ENCODE data around the gene PSAT1.
A peak's percentile ranks its signal among the peaks of the same experiment; 100 is the strongest.

Gene PSAT1

DNA sequence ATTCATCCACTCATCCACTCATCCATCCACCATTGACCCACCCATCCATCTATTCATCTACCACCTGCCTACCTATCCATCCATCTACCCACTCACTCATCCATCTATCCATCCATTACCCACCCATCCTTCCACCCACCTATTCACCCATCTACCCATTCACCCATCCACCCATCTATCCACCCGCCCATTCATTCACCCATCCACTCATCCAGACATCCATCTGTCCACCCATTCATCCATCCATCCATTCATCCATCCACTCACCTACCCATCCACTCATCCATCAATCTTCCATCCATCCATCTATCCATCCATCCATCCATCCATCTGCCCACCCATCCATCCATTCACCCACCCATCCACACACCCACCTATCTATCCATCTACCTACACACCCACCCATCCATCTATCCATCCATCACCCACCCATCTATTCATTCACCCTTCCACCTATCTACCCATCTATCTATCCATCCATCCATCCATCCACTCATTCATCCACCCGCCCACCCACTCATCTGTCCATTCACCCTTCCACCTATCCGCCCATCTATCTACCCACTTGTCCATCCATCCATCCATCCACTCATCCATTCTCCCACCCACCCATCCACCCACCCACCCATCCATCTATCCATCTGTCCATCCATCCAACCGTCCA is 23.2 kb downstream of the PSAT1 start:
- no peak for DNase-seq

GRCh38 chr9:78320875-78321496 is 24.1 kb downstream of the PSAT1 start:
- no peak for DNase-seq

DNA sequence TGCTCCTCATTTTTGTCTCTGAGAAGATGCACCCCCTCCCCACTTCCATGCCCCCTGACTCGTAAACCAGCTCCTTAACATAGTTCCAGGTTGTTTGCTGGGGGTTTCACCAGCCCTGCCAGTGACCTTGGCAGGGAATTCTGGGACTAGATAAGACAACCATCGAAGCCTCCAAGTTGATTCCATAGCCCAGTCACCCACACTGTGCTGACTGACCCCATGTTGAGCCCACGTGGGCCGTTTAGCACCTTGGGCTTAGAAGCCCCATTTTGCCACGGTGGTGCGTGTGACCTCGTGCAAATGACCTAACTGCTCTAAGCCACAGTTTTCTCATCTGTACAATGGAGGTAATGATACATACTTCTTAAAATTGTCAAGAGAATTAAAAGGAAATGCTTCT is 24.6 kb downstream of the PSAT1 start:
- DNase-seq, result no peak

- DNase-seq, result no peak
Observed at GRCh38 chr9:78324068-78324650, 27.2 kb downstream of the PSAT1 start.

DNA sequence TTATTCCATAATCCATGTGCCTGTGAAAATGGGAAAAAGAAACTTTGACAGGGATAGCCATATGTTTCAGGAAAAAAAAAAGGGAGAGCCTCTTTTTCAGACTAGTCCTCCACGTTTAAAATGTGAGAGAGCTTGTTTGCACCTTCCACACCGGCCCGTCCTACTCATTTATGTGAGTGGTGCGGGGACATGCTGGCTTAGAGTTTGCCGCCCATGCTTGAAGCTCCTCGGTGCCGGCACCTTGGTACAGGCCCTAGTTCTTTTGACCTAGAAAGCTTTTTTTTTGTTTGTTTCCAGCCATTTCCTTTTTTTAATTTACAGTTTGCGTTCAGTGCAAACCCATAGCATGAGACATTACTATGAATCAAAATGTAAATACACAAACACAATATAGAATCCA is 27.8 kb downstream of the PSAT1 start:
- no peak for DNase-seq

GRCh38 chr9:78325343-78325742 is 28.4 kb downstream of the PSAT1 start:
- DNase-seq, result no peak

DNA sequence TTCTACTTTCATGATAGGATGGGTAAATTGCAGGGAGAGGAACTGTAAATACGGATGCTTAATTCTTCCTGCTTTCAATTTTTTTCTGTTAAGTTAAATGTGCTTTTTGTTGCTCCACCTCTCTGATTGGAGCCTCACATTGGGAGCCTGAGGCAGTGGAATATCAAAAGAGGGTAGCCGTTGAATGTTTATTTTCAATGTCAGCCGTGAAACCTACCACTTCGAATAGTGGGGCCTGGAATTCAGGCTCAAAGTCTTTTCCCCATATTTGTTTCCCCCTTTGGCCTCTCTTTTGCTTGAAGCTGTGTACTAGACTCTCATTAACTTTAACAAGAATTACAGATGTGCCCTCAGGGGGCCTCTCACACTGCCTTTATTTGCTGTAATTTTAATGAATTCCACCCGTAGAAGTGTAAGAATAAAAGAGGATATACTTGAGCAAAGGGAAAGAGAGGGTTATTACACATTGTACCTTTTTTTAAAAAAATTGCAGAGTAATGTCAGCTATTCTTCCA is 29.0 kb downstream of the PSAT1 start:
- DNase-seq, result no peak

DNA sequence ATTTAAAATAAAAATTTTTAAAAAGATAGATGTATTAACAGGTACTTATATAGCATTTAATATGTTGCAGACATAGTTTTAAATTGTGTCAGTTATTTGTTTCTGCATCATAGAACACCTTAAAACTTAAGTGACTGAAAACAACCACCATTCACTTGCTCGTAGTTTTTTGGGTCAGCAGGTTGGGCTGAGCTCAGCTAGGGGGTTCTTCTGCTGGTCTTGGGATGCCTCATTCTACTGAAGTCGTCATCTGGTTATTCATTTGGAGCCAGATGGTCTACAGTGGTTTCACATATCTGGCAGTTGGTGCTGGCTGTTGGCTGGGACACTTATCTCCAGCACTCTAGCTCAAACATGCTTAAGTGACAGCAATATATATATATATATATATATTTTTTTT is 29.6 kb downstream of the PSAT1 start:
- no peak for DNase-seq

DNA sequence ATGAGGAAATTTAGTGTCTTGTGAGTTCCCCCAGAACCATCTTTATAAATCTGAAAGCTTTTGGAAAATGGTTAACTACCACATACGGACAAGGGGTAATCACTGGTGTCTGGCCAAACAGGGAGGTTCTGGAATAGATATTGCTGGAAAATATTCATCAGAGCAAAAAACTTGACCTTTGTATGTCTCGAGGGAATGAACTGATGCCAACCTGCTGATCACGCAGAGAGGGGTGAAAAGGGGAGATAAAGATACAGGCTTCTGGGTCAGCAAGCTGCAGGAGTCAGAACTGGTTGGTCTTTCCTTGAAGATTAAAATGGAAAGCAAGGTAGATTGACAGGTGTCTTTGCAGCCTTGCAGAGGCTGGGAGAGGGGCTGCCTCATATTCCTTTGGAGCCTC is 35.5 kb downstream of the PSAT1 start:
- no peak for DNase-seq

GRCh38 chr9:78348848-78349247 is 51.9 kb downstream of the PSAT1 start:
- DNase-seq, result no peak

DNA sequence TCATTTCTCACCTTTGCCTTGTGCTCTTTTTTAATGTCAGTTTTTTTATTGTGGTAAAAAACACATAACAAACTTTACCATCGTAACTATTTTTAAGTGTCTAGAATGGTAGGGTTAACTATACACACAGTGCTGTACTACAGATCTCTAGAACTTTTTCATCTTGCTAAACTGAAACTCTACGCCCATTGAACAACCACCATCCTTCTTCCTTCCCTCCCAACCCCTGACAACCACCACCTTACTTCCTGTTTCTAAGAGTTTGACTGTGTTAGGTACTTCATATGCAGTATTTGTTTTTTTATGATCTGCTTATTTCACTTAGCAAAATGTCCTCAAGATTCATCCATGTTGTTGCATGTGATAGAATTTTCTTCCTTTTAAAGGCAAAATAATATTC is 54.9 kb downstream of the PSAT1 start:
- peak; percentile 9 for DNase-seq

DNA sequence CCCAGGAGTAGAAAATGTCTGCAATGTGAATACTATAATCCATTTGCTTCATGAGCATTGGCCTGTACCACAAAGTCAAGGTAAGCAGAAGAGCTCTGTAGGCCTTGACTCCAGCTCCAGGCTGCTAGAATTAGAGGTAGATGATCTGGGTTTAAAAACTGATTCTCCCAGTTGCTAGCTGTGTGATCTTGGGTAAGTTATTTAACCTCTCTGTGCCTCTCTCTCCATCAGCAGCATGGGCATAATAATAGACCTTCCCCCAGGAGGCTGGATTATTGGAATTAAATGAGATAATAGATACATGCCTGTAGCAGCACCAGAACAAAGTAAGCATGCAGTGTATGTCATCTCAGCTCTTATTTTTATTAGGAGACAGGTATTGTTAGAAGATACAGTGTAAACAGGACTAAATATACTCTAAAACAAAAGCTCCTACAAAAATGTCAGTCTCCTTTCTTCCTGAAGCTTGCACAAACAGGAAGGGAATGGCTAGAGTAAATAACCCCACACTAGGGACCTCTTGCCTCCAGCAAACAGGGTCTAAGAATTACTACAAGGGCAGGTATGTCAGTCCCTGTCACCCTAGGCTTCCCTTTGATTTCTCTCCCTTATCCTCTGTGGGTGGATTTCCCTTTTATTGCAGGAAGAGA is 57.5 kb downstream of the PSAT1 start:
- DNase-seq, result no peak

DNA sequence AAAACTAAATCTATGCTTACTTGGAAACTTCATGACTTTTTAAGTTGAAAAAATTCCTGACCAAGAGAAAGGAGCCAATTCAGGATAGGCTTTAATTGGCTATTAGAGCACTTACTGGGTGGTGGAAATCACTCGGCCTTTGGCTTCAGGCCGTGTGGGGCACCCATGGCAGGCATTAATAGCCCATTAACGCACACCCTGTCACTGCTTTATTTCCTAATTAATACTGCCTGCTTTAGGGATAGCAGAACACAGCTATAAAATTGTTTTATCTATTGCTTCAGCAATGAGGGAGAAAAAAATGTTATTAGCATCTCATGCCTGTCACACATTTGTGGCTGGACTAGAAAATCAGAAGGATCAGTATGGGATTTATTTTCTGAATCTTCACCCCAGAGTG is 58.1 kb downstream of the PSAT1 start:
- DNase-seq, result no peak

DNA sequence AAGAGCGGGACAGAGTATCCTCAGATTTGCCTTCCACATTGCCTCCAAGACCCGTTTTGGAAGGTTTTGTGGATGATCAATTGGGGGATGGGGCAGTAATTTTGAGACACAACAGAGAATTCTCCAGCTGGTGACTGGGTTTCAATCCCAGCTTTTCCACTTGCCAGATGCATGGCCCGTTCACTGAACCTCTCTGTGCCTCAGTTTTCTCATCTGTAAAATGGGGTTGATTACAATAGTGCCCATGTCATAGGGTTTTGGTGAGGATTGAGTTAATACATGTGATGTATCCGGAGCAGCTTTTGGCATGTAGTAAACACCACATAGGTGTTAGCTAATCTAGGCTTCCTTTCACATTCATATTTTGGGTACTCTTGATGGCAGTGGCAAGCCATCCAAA is 59.7 kb downstream of the PSAT1 start:
- no peak for DNase-seq

GRCh38 chr9:78357165-78357873 is 60.4 kb downstream of the PSAT1 start:
- no peak for DNase-seq

DNA sequence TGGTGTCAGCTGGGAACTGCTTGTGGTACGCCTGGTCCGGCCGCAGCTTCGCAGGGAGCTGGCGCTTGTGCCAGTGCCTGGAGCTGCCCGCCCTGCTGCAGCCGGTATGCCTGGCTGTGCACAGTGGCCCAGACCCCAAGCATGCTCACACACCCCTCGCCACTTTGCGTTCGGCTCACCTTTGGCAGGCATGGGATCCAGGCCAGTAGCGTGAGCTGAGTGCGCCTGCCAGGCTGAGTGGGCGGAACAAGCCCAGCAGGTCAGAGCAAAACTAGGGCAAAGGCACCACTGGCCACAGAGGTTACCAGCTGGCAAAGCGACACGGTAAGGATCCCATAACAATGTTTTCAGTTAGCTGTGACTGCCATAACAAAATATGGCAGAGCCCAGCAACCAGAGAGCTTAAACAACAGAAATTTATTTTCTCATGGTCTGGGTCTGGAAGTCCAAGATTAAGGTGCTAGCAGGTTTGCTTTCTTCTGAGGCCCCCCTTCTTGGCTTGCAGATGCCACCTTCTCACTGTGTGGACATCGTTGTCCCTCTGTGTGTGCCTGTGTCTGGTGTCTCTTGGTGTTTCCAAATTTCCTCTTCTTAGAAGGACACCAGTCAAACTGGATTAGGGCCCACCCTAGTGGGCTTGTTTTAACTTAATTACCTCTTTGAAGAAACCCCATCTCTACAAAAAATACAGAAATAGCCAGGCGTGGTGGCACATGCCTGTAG is 61.6 kb downstream of the PSAT1 start:
- DNase-seq, result no peak

DNA sequence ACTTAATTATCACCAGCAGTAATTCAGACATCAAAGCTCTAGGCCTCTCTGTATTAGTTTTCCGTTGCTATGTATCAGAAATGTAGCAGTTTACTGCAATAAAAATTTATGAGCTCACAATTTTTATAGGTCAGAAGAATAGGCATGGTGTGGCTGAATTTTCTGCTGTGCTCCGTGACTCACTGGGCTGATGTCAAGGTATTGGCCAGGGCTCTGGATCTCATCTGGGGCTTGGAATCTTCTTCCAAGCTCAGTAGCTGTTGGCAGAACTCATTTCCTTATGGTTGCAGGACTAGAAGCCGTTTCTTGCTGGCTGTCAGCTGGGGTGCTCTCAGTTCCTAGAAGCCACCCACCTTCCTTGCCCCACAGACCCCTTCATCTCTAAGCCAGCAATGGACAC is 66.3 kb downstream of the PSAT1 start:
- no peak for DNase-seq

- no peak for DNase-seq
Observed at GRCh38 chr9:78365748-78366697, 69.1 kb downstream of the PSAT1 start.

DNA sequence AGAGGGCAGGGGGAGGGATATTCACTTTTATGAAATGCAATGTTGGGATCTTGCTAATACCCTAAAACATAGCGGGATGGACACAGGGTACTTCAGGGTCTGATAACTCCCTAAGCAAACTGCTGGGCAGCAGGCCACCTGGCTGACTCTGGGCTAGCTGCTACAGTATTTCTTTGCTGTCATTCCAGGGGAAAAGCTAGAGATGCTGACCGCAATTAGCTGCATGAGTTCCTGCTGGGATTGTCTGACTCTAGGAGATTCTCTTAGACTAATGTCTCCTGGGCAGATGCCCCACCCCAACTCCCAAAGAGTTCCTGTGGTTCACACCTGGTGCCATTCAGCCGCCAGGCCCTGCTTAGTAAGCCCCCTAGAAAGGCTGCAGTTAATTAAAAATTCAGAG is 69.9 kb downstream of the PSAT1 start:
- no peak for DNase-seq

- no peak for DNase-seq
Observed at GRCh38 chr9:78368236-78368635, 71.3 kb downstream of the PSAT1 start.

GRCh38 chr9:78369639-78370219 is 72.8 kb downstream of the PSAT1 start:
- DNase-seq, result peak; percentile 46
